Suppressor macrophage treated with lipopolysaccharide for 4 hours (primary cell): ENCODE results near the gene ANK2.
A peak's percentile ranks its signal among the peaks of the same experiment; 100 is the strongest.
"Not testable (repeated sequence)": the region's sequence is repeated elsewhere in the genome, so short reads cannot be mapped to it uniquely, and the experiment has no call there.

Experiments used
- DNase-seq: peaks from one replicate; pipeline ENCODE4 v3.0.0-alpha.2; 2020

ANK2 gene

DNA sequence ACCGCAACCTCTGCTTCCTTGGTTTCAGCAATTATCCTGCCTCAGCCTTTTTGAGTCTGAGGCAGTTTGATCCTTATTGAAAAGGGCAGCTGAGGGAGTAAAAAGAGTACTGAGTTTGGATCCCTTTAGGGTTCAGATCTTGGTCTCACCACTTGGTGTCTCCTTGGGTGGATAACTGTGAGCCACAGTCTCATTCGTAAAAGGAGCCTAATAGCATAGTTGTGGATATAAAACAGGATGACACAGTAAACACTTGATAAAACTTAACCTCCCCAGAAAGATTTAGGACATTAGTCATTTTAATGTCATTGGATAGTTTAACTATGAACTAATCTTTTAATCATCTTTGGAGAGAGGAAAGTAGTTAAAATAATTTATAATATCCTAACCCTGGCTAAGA is 173.0 kb downstream of the ANK2 start:
- no peak for DNase-seq

GRCh38 chr4:113223001-113223400 is 173.5 kb downstream of the ANK2 start:
- no peak for DNase-seq

DNA sequence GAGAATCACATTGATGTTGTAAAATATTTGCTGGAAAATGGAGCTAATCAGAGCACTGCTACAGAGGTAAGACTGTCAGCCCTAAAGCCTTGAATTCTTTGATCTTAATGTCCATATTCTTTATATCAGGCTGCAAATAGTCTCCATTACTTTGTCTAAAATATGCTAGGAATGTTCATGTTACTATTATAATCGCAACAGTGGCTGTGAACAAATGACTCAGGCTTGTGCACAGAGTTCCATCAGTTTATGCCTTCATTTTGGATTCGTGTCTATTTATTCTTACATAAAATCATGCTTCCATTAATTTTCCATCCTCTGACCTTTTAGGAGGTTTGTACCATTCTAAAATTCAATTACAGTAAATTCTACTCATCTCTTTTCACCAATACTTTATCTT is 182.7 kb downstream of the ANK2 start:
- DNase-seq: no peak

- no peak for DNase-seq
Measured at GRCh38 chr4:113236916-113237315, 187.5 kb downstream of the ANK2 start.

GRCh38 chr4:113243312-113243711 is 193.9 kb downstream of the ANK2 start:
- DNase-seq: no peak

GRCh38 chr4:113244747-113245146 is 195.3 kb downstream of the ANK2 start:
- not testable (repeated sequence) for DNase-seq

GRCh38 chr4:113248320-113248719 is 198.9 kb downstream of the ANK2 start:
- no peak for DNase-seq

- DNase-seq: no peak
Measured at GRCh38 chr4:113255628-113256027, 206.2 kb downstream of the ANK2 start.

GRCh38 chr4:113256946-113257345 is 207.5 kb downstream of the ANK2 start:
- no peak for DNase-seq

DNA sequence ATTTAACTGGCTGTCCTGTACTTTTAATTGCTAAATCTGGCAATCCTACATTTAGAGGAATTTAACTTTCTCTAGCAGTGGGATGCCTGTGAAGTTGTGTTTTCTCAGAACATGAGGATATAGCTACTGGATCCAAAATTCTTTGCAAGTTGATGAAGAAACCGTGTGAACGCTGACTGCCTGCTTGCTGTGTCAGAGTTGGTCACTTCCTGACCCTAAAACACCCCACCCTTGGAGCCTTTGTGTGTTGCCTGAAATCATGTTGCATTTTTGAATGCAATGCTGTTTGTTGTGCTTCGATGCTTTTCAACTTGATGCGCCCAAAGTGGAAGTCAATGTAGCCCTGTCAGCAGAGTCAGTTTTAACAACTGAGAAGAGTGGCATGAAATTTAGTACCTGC is 211.2 kb downstream of the ANK2 start:
- no peak for DNase-seq

DNA sequence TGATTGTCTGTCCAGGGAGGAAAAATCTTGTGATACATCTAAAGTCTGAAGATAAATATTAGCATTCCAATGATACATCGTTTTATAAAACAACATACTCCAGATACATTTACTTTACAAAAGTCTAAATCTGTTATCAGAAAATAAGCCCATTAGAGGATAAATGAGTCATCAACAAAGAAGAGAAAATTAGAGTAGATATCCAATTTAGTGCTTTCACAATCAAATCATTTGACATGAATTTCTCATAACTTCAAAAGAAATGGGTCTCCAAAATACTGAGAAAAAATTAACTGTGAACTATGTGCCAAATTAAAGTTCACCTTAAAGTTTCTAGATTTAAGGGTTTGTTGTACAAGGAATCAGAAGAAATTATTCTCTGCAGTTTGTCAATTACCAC is 213.8 kb downstream of the ANK2 start:
- no peak for DNase-seq

- no peak for DNase-seq
Measured at GRCh38 chr4:113270520-113271319, 221.3 kb downstream of the ANK2 start.

DNA sequence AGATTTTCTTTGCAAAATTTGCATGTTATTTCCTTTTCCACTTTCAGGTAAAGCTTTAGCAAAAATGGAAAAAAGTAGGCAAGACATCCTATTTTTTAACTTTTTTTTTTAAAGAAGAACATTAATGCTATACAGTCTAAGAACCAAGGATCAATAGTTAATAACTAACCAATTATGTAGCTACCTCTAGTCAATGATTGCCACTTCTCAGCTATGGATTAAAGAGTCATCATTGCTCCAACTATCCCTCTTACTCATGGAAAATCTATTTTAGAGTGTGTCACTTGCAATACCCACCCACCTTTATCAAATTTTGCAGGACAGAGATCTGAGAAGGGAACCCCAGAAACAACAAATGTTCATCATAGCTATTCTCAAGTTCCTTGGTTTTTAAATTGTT is 223.1 kb downstream of the ANK2 start:
- no peak for DNase-seq

- DNase-seq: no peak
Measured at GRCh38 chr4:113273721-113274220, 224.3 kb downstream of the ANK2 start.

- DNase-seq: no peak
Measured at GRCh38 chr4:113276464-113277170, 227.2 kb downstream of the ANK2 start.

GRCh38 chr4:113278324-113278934 is 229.0 kb downstream of the ANK2 start:
- DNase-seq: peak; percentile 69

- no peak for DNase-seq
Measured at GRCh38 chr4:113285501-113285900, 236.0 kb downstream of the ANK2 start.

- DNase-seq: no peak
Measured at GRCh38 chr4:113288257-113288656, 238.8 kb downstream of the ANK2 start.

DNA sequence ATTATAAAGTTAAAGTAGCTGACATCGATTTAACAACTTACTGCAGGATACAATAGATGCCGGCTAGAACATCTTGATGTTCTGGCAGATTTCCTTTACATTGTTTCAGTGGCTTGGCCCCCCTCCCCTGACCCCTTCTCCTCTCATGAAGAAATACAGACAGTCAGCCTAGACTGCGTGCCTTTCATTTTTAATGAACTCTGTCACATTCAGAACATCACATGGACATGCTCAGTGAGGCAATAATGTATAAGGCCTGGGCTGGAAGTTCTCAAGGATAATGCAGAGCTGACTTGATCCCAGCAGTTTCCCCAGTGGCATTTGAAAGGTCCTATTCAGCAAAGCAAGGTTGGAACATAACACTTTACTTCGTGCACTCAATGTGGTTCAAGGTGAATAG is 239.2 kb downstream of the ANK2 start:
- no peak for DNase-seq

DNA sequence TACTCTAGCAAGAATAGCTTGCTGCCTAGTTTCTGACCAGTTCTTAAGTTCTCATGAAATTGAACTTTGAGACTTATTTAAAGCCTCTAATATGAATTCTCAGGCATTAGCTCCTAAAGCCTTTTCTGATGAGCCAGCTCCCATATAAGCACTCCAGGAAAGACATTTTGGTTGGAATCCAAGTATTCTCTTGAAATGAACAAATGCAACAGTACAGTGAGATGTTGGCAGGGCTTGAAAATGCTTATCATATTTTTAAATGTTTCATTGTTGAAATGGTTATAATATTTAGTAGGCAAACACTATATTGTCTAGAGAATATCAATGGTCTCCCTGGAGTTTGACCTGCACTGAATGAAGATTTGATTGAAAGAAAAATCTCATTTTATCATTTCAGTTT is 240.3 kb downstream of the ANK2 start:
- no peak for DNase-seq

GRCh38 chr4:113290666-113291065 is 241.2 kb downstream of the ANK2 start:
- no peak for DNase-seq

GRCh38 chr4:113292371-113293042 is 243.1 kb downstream of the ANK2 start:
- no peak for DNase-seq

- DNase-seq: no peak
Measured at GRCh38 chr4:113293043-113293560, 243.6 kb downstream of the ANK2 start.
